K562 (cell line): ENCODE data around the gene NAP1L4. TPM values are rescaled to one million over a fixed set of nuclear protein-coding genes. Genes with fewer than 3 reads are reported as not detected.

Source experiments
- CBX5 ChIP-seq: IDR thresholded peaks from 2 replicates; pipeline ENCODE4 v1.6.1; 2014; ENCODE audit warnings: low read depth, borderline replicate concordance
- DPF2 ChIP-seq: fragments of 450-650 bp; IDR thresholded peaks from 2 replicates; pipeline ENCODE4 v1.6.1; 2016
- HDAC2 ChIP-seq: fragments of 450-650 bp; IDR thresholded peaks from 2 replicates; pipeline ENCODE4 v1.6.1; 2016; ENCODE audit warnings: mild to moderate bottlenecking
- HNRNPLL ChIP-seq: fragments of 200-400 bp; formaldehyde crosslinking; IDR thresholded peaks from 2 replicates; pipeline ENCODE4 v1.6.1; 2017; ENCODE audit warnings: low read length, low read depth, mild to moderate bottlenecking; ENCODE audit not compliant: poor library complexity, severe bottlenecking
- LEF1 ChIP-seq: fragments of 450-650 bp; IDR thresholded peaks from 2 replicates; pipeline ENCODE4 v1.6.1; 2016; ENCODE audit warnings: mild to moderate bottlenecking
- MBD2 ChIP-seq: sonication (generic); IDR thresholded peaks from 2 replicates; pipeline ENCODE4 v1.6.1; 2016; ENCODE audit warnings: low read depth, borderline replicate concordance
- MYNN ChIP-seq, 2 experiments: sonication (generic); formaldehyde crosslinking in 1 of 2; IDR thresholded peaks; 2 replicates each; pipeline versions ENCODE4 v1.5.0 to v1.6.1; 2016 to 2020; ENCODE audit warnings: antibody characterized with exemption in 1 of 2, missing genetic modification reagents in 1 of 2
- NR2C2 ChIP-seq, 2 experiments: fragments of 200-800 bp in 1 of 2; sonication (Bioruptor generic) in 1 of 2; sonication (generic) in 1 of 2; formaldehyde crosslinking in 1 of 2; IDR thresholded peaks; 2 replicates each; pipeline versions ENCODE4 v1.6.1 to v1.8.0; 2016 to 2022; ENCODE audit warnings: mild to moderate bottlenecking in 1 of 2, missing compliant biosample characterization in 1 of 2, missing genetic modification characterization in 1 of 2, missing genetic modification reagents in 1 of 2
- POU5F1 ChIP-seq: fragments of 150-350 bp; IDR thresholded peaks from 2 replicates; pipeline ENCODE4 v1.6.1; 2014; ENCODE audit warnings: borderline replicate concordance, low read length, low read depth, mild to moderate bottlenecking; ENCODE audit not compliant: partially characterized antibody
- PYGO2 ChIP-seq: fragments of 450-650 bp; IDR thresholded peaks from 2 replicates; pipeline ENCODE4 v1.6.1; 2016; ENCODE audit warnings: mild to moderate bottlenecking, missing genetic modification characterization, moderate library complexity, missing compliant biosample characterization
- SIN3B ChIP-seq: fragments of 450-650 bp; IDR thresholded peaks from 2 replicates; pipeline ENCODE4 v1.6.1; 2017; ENCODE audit warnings: low read depth, mild to moderate bottlenecking, moderate library complexity
- STAT5B ChIP-seq: fragments of 250-450 bp; sonication (Bioruptor Pico); IDR thresholded peaks from 2 replicates; pipeline ENCODE4 v1.8.0; 2021; ENCODE audit warnings: mild to moderate bottlenecking, inconsistent platforms
- TCF7L2 ChIP-seq: fragments of 150-350 bp; IDR thresholded peaks from 2 replicates; pipeline ENCODE4 v1.6.1; 2016; ENCODE audit warnings: low read depth, mild to moderate bottlenecking, low read length, moderate library complexity
- ZNF695 ChIP-seq: fragments of 450-650 bp; formaldehyde crosslinking; IDR thresholded peaks from 2 replicates; pipeline ENCODE4 v1.4.0; 2020; ENCODE audit warnings: mild to moderate bottlenecking, moderate library complexity
- ZNF79 ChIP-seq: fragments of 250-450 bp; sonication (Bioruptor Pico); IDR thresholded peaks from 2 replicates; pipeline ENCODE4 v1.4.0; 2020; ENCODE audit warnings: low read depth, mild to moderate bottlenecking, moderate library complexity
- polyA plus RNA-seq, 8 experiments: library from polyadenylated mRNA; depleted of rRNA in 4 of 8; stranded (reverse) in 5 of 8; unstranded in 3 of 8; fragments of >200 nt; fragmentation: Nextera tagmentation in 2 of 8; fragmentation: Illumina TruSeq in 1 of 8; extraction: Ambion mirVana in 2 of 8; extraction: Trizol in 1 of 8; gene quantifications; 2 replicates each; pipeline versions ENCODE4 v1.2.1 to v1.2.3, GENCODE V29; 2011 to 2014; ENCODE audit warnings: inconsistent platforms in 1 of 8, missing spikeins in 1 of 8
- total RNA-seq, 7 experiments: library from RNA; depleted of rRNA in 6 of 7; stranded (reverse); fragments of >200 nt in 6 of 7; fragmentation: Illumina TruSeq in 2 of 7; extraction: Trizol in 2 of 7; gene quantifications; 2 replicates each; pipeline versions ENCODE4 v1.2.1 to v1.2.3, GENCODE V29; 2011 to 2021; ENCODE audit warnings: low replicate concordance in 1 of 7
- TF ChIP-seq, protein P1 (sequence below), 2 experiments: fragments of 450-650 bp in 1 of 2; IDR thresholded peaks; 2 replicates each; pipeline ENCODE4 v1.6.1; 2011 to 2017; ENCODE audit warnings: low read depth in 2 of 2, antibody characterized with exemption in 1 of 2, borderline replicate concordance in 1 of 2, low read length in 1 of 2, mild to moderate bottlenecking in 1 of 2, mixed read lengths in 1 of 2; ENCODE audit not compliant: control insufficient read depth in 1 of 2
- TF ChIP-seq, protein P2 (sequence below), 3 experiments: fragments of 200-800 bp in 1 of 3; sonication (Bioruptor generic) in 1 of 3; sonication (generic) in 1 of 3; formaldehyde crosslinking in 1 of 3; IDR thresholded peaks; 2 replicates each; pipeline versions ENCODE4 v1.6.1 to v1.8.0; 2016 to 2022; ENCODE audit warnings: mild to moderate bottlenecking in 2 of 3, missing compliant biosample characterization in 2 of 3, missing genetic modification characterization in 2 of 3, missing genetic modification reagents in 1 of 3
- TF ChIP-seq, protein P3 (sequence below): IDR thresholded peaks from 2 replicates; pipeline ENCODE4 v1.6.1; 2016; ENCODE audit warnings: missing genetic modification characterization, missing compliant biosample characterization
- TF ChIP-seq, protein P4 (sequence below), 2 experiments: fragments of 450-650 bp in 1 of 2; sonication (generic) in 1 of 2; formaldehyde crosslinking; conservative IDR thresholded peaks; 2 replicates each; pipeline versions ENCODE4 v1.4.0 to v1.8.1; 2020 to 2022; ENCODE audit warnings: mild to moderate bottlenecking in 1 of 2, missing genetic modification reagents in 1 of 2

Gene NAP1L4
- total and polyA plus RNA-seq, 9 of the 15 experiments (the other 6 are each of a cell fraction or from before 2014, with no cell fraction given), result 34.1 to 237 (median 179) TPM

DNA sequence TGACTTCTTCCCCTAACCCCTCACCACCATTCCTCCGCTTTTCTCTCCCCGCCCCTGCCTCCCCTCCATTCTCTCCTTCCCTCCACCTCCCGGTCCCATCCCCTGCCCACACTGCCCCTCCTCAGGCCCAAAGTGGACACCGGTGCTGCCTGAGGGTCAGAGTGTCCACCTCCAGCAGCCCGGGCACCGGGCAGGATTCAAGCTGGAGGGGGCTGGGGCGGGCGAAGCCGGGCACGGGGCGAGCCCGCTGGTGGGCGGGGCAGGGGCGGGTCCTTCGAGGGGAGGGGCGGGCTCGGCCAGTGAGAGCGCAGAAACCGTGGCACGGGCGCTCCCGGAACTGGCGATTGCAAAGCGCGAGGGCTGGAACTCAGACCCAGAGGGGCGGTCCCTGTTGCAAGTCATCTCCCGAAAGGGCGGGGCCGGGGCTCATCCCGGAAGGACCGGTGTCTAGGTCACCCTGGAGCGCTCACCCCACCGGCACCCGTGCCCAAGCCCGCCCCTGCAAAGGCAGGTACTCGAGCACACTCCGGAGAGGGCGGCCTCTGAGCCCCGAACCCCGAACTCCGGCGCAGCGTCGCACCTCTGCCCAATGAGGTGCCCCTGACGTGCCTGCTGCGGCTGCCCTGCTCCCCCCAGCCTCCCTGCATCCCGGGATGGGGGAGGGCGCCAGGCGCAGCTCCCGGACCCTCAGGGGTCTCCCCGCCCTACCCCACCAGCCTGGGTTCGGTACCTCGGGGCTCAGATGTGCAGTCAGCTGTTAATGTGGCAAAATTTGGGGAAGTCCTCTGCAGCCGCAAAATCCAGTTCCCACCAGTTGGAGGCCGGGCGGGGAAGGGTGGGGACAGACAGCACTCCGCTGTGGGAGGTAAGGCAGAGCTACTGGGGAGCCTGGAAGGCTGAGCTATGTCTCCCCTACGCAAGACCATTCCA lies 90.0 kb downstream of the NAP1L4 start (continued):
- TF ChIP-seq, protein P1, sequence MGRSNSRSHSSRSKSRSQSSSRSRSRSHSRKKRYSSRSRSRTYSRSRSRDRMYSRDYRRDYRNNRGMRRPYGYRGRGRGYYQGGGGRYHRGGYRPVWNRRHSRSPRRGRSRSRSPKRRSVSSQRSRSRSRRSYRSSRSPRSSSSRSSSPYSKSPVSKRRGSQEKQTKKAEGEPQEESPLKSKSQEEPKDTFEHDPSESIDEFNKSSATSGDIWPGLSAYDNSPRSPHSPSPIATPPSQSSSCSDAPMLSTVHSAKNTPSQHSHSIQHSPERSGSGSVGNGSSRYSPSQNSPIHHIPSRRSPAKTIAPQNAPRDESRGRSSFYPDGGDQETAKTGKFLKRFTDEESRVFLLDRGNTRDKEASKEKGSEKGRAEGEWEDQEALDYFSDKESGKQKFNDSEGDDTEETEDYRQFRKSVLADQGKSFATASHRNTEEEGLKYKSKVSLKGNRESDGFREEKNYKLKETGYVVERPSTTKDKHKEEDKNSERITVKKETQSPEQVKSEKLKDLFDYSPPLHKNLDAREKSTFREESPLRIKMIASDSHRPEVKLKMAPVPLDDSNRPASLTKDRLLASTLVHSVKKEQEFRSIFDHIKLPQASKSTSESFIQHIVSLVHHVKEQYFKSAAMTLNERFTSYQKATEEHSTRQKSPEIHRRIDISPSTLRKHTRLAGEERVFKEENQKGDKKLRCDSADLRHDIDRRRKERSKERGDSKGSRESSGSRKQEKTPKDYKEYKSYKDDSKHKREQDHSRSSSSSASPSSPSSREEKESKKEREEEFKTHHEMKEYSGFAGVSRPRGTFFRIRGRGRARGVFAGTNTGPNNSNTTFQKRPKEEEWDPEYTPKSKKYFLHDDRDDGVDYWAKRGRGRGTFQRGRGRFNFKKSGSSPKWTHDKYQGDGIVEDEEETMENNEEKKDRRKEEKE (IDR thresholded peaks at IDR 0.05; ENCODE audit: borderline replicate concordance in 1 of 2, control insufficient read depth in 1 of 2, low read depth in 2 of 2, low read length in 1 of 2), result no peak
- TF ChIP-seq DPF2 (no peak; the same call in 1 of the 2 replicates), LEF1 (peak; percentile 33; the same call in 1 of the 2 replicates), HDAC2 (0 out of 2 replicates have a peak, but pooled peaks have one; percentile 34), NR2C2 (CRISPR knock-in tag; IDR thresholded peaks at IDR 0.05) (peak; percentile 35; the same call in 1 of the 2 replicates), NR2C2 (tag; IDR thresholded peaks at IDR 0.05) (no peak), MYNN (IDR thresholded peaks at IDR 0.05) (peak; percentile 50), MYNN (CRISPR knock-in tag; IDR thresholded peaks at IDR 0.05) (no peak), HNRNPLL (no peak), POU5F1 (no peak), STAT5B (CRISPR knock-in tag) (no peak), TCF7L2 (no peak), ZNF79 (CRISPR knock-in tag) (no peak), CBX5 (no peak), ZNF695 (CRISPR knock-in tag) (no peak), MBD2 (no peak), PYGO2 (tag) (no peak), SIN3B (0 out of 2 replicates have a peak, but pooled peaks have one; percentile 37)
- TF ChIP-seq, protein P2, sequence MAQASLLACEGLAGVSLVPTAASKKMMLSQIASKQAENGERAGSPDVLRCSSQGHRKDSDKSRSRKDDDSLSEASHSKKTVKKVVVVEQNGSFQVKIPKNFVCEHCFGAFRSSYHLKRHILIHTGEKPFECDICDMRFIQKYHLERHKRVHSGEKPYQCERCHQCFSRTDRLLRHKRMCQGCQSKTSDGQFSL (CRISPR knock-in tag; IDR thresholded peaks at IDR 0.05), result peak; percentile 94
- TF ChIP-seq, protein P2 (tag; IDR thresholded peaks at IDR 0.05), result peak in 1 of 2 experiments; percentile 63; a peak in 1 of 4 replicates
- TF ChIP-seq, protein P3, sequence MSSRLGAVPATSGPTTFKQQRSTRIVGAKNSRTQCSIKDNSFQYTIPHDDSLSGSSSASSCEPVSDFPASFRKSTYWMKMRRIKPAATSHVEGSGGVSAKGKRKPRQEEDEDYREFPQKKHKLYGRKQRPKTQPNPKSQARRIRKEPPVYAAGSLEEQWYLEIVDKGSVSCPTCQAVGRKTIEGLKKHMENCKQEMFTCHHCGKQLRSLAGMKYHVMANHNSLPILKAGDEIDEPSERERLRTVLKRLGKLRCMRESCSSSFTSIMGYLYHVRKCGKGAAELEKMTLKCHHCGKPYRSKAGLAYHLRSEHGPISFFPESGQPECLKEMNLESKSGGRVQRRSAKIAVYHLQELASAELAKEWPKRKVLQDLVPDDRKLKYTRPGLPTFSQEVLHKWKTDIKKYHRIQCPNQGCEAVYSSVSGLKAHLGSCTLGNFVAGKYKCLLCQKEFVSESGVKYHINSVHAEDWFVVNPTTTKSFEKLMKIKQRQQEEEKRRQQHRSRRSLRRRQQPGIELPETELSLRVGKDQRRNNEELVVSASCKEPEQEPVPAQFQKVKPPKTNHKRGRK (tag), result no peak
- TF ChIP-seq, protein P4, sequence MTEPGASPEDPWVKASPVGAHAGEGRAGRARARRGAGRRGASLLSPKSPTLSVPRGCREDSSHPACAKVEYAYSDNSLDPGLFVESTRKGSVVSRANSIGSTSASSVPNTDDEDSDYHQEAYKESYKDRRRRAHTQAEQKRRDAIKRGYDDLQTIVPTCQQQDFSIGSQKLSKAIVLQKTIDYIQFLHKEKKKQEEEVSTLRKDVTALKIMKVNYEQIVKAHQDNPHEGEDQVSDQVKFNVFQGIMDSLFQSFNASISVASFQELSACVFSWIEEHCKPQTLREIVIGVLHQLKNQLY (CRISPR knock-in tag; conservative IDR thresholded peaks at IDR 0.05), result no peak
